HEK293T (cell line): Measurements from ENCODE around the gene LRRC45.

Experiments used
- CTCF ChIA-PET: fragments of 350-600 bp; formaldehyde crosslinking; extraction: SDS; loops from one replicate; lab custom pipeline; 2021; ENCODE audit warnings: antibody characterized with exemption, inconsistent platforms; lab: Yijun Ruan, JAX
- POLR2A ChIA-PET: fragments of 350-600 bp; formaldehyde crosslinking; extraction: SDS; loops from one replicate; lab custom pipeline; 2020; ENCODE audit warnings: antibody characterized with exemption, inconsistent platforms; lab: Yijun Ruan, JAX
- DNase-seq: peaks from one replicate; pipeline ENCODE4 v3.0.0; 2012; ENCODE audit warnings: mixed read lengths; ENCODE audit errors: extremely low spot score
- ARNT ChIP-seq: fragments of 450-650 bp; IDR thresholded peaks from 2 replicates; pipeline ENCODE4 v1.6.1; 2017; ENCODE audit warnings: mild to moderate bottlenecking
- BHLHE40 ChIP-seq: fragments of 450-650 bp; IDR thresholded peaks from 2 replicates; pipeline ENCODE4 v1.6.1; 2016; ENCODE audit warnings: mild to moderate bottlenecking, moderate library complexity, borderline replicate concordance
- CTBP1 ChIP-seq: fragments of 450-650 bp; IDR thresholded peaks from 2 replicates; pipeline ENCODE4 v1.6.1; 2016; ENCODE audit warnings: borderline replicate concordance
- ELF4 ChIP-seq: fragments of 450-650 bp; IDR thresholded peaks from 2 replicates; pipeline ENCODE4 v1.6.1; 2017; ENCODE audit warnings: antibody characterized with exemption
- FOXA1 ChIP-seq: fragments of 450-650 bp; IDR thresholded peaks from 2 replicates; pipeline ENCODE4 v1.6.1; 2016; ENCODE audit warnings: mild to moderate bottlenecking
- FOXK2 ChIP-seq: fragments of 450-650 bp; IDR thresholded peaks from 2 replicates; pipeline ENCODE4 v1.6.1; 2016; ENCODE audit warnings: mild to moderate bottlenecking
- FOXM1 ChIP-seq: fragments of 450-650 bp; IDR thresholded peaks from 2 replicates; pipeline ENCODE4 v1.6.1; 2017; ENCODE audit warnings: mild to moderate bottlenecking, borderline replicate concordance
- HDGF ChIP-seq: fragments of 450-650 bp; IDR thresholded peaks from 2 replicates; pipeline ENCODE4 v1.6.1; 2017; ENCODE audit warnings: antibody characterized with exemption, borderline replicate concordance
- L3MBTL2 ChIP-seq: fragments of 450-650 bp; conservative IDR thresholded peaks from 2 replicates; pipeline ENCODE4 v1.6.1; 2016; ENCODE audit warnings: mild to moderate bottlenecking
- LEF1 ChIP-seq: fragments of 450-650 bp; IDR thresholded peaks from 2 replicates; pipeline ENCODE4 v1.6.1; 2017; ENCODE audit warnings: mild to moderate bottlenecking, borderline replicate concordance
- NFRKB ChIP-seq: fragments of 450-650 bp; IDR thresholded peaks from 2 replicates; pipeline ENCODE4 v1.6.1; 2016; ENCODE audit warnings: mild to moderate bottlenecking, moderate library complexity
- SP1 ChIP-seq: fragments of 450-650 bp; IDR thresholded peaks from 2 replicates; pipeline ENCODE4 v1.6.1; 2017
- SUZ12 ChIP-seq: fragments of 450-650 bp; IDR thresholded peaks from 2 replicates; pipeline ENCODE4 v1.6.1; 2016; ENCODE audit warnings: mild to moderate bottlenecking
- TARDBP ChIP-seq: fragments of 450-650 bp; IDR thresholded peaks from 2 replicates; pipeline ENCODE4 v1.6.1; 2016
- ZNF384 ChIP-seq: fragments of 450-650 bp; IDR thresholded peaks from 2 replicates; pipeline ENCODE4 v1.6.1; 2016
- TF ChIP-seq, protein P1 (sequence below): fragments of 450-650 bp; IDR thresholded peaks from 2 replicates; pipeline ENCODE4 v1.6.1; 2016

Gene LRRC45

DNA sequence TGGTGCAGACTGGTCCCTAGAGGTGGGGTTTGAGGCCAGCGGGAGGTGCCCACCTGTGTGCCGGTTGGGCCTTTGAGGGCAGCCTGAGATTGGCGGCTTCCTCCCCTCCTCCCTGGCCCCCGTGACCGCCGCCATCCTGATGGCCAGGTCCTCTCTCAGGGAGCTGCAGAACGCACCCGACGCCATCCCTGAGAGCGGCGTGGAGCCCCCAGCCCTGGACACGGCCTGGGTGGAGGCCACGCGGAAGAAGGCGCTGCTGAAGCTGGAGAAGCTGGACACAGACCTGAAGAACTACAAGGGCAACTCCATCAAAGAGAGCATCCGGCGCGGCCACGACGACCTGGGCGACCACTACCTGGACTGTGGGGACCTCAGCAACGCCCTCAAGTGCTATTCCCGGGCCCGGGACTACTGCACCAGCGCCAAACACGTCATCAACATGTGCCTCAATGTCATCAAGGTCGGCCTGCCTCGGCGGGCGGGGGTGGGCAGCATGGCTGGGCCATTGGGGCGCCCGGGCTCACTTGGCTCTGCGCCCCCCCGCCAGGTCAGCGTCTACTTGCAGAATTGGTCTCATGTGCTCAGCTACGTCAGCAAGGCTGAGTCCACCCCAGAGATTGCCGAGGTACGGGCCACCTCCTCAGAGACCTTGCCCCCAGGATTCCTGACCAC lies 31.4 kb downstream of the LRRC45 start:
- ChIA-PET POLR2A (interaction anchor here (0.6 to 6.3 kb wide), 3 partner anchors 9 to 19 kb away, joined by 3 to 46 read pairs (median 4); partner anchors contain the start of genes DCXR and DUS1L), CTCF (no interaction called here)
- no peak for DNase-seq
- TF ChIP-seq ARNT, result no peak
- no peak for TF ChIP-seq SUZ12
- TF ChIP-seq ZNF384, result no peak
- no peak for TF ChIP-seq LEF1
- no peak for TF ChIP-seq SP1
- no peak for TF ChIP-seq FOXM1
- no peak for TF ChIP-seq ELF4
- no peak for TF ChIP-seq HDGF
- TF ChIP-seq NFRKB, result no peak
- no peak for TF ChIP-seq FOXK2
- no peak for TF ChIP-seq CTBP1
- TF ChIP-seq, protein P1, sequence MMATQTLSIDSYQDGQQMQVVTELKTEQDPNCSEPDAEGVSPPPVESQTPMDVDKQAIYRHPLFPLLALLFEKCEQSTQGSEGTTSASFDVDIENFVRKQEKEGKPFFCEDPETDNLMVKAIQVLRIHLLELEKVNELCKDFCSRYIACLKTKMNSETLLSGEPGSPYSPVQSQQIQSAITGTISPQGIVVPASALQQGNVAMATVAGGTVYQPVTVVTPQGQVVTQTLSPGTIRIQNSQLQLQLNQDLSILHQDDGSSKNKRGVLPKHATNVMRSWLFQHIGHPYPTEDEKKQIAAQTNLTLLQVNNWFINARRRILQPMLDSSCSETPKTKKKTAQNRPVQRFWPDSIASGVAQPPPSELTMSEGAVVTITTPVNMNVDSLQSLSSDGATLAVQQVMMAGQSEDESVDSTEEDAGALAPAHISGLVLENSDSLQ, result no peak

DNA sequence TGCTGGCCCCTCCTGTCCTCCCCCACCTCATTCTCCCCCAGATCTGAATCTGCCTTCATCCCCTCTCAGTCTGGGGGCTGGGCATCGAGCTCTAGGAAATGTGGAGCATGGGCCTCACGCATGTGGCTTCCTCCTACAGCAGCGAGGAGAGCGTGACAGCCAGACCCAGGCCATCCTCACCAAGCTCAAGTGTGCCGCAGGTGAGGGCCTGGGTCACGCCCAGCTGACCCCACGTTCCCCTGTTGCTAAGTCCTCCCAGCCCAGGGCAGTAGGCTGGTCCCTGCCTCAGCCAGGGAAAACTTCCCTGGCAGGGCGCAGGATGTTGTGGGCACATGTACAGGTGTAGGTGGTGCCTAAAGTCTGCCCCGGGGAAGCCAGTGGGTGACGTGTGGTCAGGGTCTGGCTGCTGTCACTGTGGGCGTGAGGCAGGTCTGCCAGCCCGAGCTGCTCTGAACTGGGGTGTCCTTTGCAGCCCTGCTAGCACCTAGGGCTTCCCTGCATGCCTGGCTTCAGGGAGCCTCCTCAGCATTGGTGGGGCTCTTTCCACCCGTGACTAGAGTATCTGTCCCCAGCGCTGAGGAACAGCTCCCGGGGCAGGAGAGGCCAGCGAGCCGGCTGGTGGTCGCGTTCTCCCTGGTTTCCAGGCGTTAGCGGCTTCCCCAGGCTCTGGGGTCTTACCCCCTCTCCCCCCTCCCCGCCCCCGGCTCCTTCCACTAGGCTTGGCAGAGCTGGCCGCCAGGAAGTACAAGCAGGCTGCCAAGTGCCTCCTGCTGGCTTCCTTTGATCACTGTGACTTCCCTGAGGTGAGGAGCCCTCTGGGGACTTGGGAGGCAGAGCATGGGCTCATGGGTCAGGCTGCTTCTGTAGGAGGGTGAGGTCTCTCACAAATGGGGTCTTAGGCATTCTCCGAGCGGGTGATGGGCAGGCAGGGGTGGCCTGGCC lies 32.2 kb downstream of the LRRC45 start:
- TF ChIP-seq FOXK2 (no peak), FOXM1 (no peak), LEF1 (no peak), CTBP1 (no peak), SP1 (no peak), SUZ12 (no peak), ZNF384 (no peak), BHLHE40 (no peak), L3MBTL2 (no peak), TARDBP (no peak), ELF4 (no peak), ARNT (no peak), FOXA1 (no peak), HDGF (no peak), NFRKB (no peak)
- TF ChIP-seq, protein P1, result no peak
- POLR2A ChIA-PET, result interaction anchor here (1.2 to 6.3 kb wide), 3 partner anchors 8 to 24 kb away, joined by 3 to 46 read pairs (median 4); partner anchors contain the start of genes DCXR, DUS1L and RAC3
- DNase-seq, result no peak

DNA sequence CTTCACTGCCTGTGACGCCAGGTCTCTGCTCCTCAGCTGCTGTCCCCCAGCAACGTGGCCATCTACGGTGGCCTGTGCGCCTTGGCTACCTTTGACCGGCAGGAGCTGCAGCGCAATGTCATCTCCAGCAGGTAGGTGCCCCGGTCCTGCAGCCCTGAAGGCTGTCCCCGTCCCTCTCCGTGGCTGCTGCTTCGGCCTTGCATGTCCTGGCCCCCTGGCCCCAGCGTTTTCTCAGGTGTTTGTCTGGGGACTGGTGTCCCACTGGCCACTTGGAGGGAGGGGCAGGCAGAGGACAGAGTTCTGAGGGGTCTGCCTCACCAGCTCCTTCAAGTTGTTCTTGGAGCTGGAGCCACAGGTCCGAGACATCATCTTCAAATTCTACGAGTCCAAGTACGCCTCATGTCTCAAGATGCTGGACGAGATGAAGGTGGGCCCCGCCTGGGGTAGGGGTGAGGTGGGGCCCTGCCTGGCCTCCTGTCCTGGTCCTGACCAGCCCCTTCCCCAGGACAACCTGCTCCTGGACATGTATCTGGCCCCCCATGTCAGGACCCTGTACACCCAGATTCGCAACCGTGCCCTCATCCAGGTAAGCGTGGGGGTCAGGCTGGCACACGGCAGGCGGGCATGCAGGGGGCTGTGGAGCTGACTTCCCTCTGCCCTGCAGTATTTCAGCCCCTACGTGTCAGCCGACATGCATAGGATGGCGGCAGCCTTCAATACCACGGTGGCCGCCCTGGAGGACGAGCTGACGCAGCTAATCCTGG lies 33.0 kb downstream of the LRRC45 start:
- ChIA-PET POLR2A (interaction anchor here (1.0 to 6.3 kb wide), 6 partner anchors 8 to 25 kb away, joined by 3 to 46 read pairs (median 4); partner anchors contain the start of genes DCXR, DUS1L and RAC3), CTCF (no interaction called here)
- TF ChIP-seq NFRKB (no peak), FOXK2 (no peak), HDGF (no peak), ELF4 (no peak), CTBP1 (no peak), SP1 (no peak), FOXM1 (no peak)
- TF ChIP-seq, protein P1, result no peak
- DNase-seq, result no peak

More for the DNA sequence above, 32.2 kb downstream of the LRRC45 start:
- CTCF ChIA-PET, result no interaction called here

DNA sequence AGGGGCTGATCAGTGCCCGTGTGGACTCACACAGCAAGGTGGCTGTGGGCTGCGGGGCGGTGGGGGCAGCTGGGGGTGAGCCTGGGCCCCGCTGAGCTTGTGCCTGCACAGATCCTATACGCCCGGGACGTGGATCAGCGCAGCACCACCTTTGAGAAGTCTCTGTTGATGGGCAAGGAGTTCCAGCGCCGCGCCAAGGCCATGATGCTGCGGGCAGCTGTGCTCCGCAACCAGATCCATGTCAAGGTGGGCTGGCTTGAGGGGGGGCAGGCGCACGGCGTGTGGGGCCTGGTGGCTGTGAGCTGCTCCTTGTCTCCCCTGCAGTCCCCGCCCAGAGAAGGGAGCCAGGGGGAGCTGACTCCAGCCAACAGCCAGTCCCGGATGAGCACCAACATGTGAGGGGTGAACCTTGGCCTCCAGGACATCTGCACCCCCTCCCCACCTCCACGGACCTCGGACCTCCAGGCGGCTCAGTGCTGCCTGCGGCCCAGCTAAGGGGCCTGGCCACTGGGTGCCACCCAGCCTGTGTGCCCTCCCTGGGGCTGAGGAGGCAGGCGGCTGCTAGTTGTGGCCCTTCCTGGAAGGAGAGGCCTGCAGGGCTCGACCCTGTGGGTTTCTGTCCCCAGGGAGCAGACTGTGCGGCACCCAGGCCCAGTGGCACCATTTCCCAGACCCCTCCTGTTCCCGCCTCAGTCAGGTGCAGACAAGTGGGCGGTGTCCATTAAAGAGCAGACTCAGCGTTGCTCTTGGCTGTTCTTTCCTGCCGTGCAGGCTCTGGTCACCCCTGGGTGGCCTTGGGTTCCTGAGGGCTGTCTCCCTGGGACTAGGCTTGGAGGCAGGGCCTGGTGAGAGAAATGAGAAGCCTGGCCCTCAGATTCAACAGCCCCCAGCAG lies 33.9 kb downstream of the LRRC45 start:
- no peak for TF ChIP-seq ZNF384
- TF ChIP-seq ARNT, result no peak
- TF ChIP-seq, protein P1, result no peak
- no peak for TF ChIP-seq L3MBTL2
- no peak for TF ChIP-seq SP1
- no peak for TF ChIP-seq HDGF
- no peak for TF ChIP-seq CTBP1
- CTCF ChIA-PET, result no interaction called here
- POLR2A ChIA-PET, result interaction anchor here (1.0 to 6.3 kb wide), 6 partner anchors 7 to 28 kb away, joined by 3 to 46 read pairs (median 3); partner anchors contain the start of genes DCXR, DUS1L and RAC3
- no peak for DNase-seq
